DMS114 treated with DMSO at 0.1 percent for 48 hours (cell line): Measurements from ENCODE around the gene BSPRY.
A peak's percentile ranks its signal among the peaks of the same experiment; 100 is the strongest.
"Not testable (repeated sequence)": the region's sequence is repeated elsewhere in the genome, so short reads cannot be mapped to it uniquely, and the experiment has no call there.

Experiments used
- DNase-seq: peaks from one replicate; lab custom pipeline; 2025; ENCODE audit not compliant: unreplicated experiment; lab: John Stamatoyannopoulos, UW

The BSPRY gene

DNA sequence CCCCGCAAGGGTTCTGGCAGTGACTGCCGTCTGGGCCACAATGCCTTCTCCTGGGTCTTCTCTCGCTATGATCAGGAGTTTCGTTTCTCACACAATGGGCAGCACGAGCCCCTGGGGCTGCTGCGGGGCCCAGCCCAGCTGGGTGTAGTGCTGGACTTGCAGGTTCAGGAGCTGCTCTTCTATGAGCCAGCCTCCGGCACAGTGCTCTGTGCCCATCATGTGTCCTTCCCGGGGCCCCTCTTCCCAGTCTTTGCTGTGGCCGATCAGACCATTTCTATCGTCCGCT is 20.5 kb downstream of the BSPRY start:
- DNase-seq, result no peak

DNA sequence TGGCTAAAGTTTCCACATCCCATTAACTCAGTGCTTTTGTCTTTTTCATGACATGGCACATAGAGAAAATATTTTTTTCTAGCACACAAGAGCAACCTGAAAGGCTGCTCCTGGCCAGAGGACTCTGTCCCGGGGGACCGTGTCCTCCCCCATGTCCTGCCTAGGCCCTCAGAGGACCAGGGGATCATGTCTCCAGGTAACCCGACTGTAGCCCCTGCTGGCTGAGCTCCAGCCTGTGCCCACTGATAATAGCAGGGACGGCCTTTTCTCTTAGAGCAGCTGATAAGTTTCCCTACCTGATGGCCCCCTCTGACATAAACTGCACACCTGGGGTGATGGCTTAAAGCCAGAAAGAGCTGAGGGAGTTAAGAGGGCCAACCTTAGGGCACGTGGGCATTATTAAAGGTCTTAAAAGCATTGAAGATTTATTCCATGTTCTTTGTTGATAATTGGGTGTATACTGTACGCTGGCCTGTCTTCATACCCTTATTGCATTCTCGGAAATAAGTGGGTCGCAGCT is 21.5 kb downstream of the BSPRY start:
- DNase-seq, result no peak

GRCh38 chr9:113372059-113372458 is 22.7 kb downstream of the BSPRY start:
- DNase-seq, result no peak

DNA sequence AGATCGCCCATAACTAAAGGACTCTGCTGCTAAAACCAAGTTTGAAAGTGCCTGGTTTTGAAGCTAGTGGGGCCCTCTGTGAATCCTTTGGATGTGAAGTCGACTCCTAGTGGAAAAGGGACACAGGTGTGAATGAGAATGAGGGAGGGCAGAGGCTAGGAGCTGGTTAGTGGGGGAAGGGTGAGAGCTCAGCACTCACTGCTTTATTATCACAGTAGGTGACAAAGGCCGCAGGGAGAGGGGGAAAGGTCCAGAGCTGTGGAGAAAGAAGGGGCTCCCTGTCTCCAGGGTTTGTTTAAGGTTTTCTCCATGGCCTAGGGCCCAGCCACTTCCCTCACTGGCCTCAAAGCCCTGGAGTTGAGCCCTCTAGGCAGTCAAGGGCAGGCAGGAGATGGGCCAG is 23.9 kb downstream of the BSPRY start:
- DNase-seq, result no peak

- DNase-seq, result no peak
These were observed 24.5 kb downstream of the BSPRY start for GRCh38 chr9:113373676-113374392.

GRCh38 chr9:113375057-113376023 is 26.0 kb downstream of the BSPRY start:
- DNase-seq, result no peak

DNA sequence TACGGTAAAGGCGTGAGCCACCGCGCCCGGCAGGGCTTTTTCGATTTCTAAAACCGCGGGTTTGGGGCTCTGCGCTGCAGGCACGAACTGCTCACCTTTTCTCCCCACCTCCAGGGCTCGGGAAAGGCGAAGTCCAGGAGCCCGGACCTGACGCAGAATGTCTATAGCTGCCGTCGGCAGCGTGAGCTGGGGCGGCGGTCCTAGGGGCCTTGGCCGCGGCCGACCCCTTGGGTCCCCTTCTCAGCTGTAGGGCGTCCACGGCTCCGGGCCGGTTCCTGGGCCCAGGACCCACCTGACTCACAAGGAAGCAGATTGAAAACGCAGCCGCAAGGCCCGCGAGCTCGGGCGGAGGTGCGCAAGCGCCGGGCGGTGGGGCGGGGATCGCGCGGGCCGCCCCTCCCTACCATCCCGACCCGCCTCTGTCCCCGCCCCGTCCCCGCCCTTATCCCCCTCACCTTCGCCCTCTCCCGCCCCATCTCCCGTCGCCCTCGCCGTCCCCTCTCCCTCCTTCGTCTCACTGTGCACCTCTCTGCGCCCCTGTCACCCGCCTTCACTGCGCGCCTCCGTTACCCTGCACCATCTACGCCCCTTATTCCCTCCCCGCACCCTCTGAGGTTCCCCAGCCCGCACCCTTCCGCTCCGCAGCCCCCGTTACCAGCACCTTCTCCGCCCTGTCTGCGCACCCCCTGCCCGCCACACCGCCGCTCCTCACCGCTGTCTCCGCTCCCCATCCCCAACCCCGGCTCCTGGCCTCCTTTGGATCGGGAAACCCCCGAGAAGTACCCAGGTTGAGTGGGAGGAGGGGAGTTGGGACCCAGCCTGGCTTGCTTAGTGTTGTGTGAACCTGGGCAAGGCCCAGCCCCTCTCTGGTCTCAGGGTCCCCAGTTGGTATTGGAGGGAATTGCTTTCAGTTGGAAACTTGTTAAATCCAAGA is 27.6 kb downstream of the BSPRY start, which contains the start of gene HDHD3:
HDHD3 (minus strand) TSS at position 353 of the 934 bp plus-strand sequence. CDS start 2,632 bp downstream, outside the sequence.
- DNase-seq, result peak; percentile 45

GRCh38 chr9:113379094-113379828 is 29.9 kb downstream of the BSPRY start:
- not testable (repeated sequence) for DNase-seq

GRCh38 chr9:113379829-113380210 is 30.5 kb downstream of the BSPRY start:
- not testable (repeated sequence) for DNase-seq

- no peak for DNase-seq
These were observed 31.6 kb downstream of the BSPRY start for GRCh38 chr9:113380869-113381378.

DNA sequence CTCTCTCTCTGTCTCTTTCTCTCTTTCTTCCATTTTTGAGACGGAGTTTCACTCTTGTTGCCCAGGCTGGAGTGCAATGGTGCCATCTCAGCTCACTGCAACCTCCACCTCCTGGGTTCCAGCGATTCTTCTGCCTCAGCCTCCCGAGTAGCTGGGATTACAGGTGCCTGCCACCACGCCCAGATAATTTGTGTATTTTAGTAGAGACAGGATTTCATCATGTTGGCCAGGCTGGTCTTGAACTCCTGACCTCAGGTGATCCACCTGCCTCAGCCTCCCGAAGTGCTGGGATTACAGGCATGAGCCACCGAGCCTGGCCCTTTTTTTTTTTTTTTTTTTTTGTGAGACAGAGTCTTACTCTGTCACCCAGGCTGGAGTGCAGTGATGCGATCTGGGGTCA is 32.1 kb downstream of the BSPRY start:
- not testable (repeated sequence) for DNase-seq

- DNase-seq, result no peak
These were observed 32.6 kb downstream of the BSPRY start for GRCh38 chr9:113381909-113382411.

GRCh38 chr9:113386571-113387393 is 37.4 kb downstream of the BSPRY start:
- DNase-seq, result no peak

GRCh38 chr9:113387560-113388230 is 38.4 kb downstream of the BSPRY start:
- no peak for DNase-seq

DNA sequence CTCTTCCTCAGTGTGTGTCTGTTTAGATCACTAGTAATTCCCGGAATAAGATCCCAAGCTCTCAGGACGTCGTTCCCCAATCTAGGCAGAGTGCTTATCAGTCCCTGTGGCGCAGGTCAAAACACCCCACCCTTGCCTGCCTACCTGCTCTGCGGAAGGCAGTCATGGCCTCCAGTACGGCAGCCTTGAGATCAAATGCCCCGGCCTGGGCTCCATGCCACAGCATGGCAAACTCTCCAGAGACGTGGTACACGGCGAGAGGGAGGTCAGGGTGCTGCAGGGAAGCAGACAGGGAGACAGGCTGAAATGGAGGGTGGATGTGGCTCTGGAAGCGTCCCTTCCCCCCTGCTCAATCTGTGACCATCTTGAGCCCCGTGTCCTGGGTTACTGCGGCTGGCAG is 39.5 kb downstream of the BSPRY start:
- no peak for DNase-seq

DNA sequence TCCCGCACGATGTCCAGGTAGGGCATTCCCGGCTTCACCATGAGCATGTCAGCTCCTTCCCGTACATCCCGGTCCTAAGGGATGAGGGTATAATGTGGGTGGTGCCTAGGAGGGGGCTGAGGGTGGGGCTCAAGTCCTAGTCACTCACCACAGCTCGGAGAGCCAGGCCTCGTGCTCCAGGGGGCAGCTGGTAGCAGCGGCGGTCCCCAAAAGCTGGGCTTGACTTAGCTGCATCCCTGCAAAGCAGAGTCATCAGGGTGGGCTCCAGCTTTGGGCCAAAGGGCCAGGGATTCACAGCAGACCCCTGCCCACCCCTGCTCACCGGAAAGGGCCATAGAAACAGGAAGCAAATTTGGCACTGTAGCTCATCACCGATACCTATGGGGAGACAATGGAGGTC is 40.1 kb downstream of the BSPRY start:
- no peak for DNase-seq

GRCh38 chr9:113390192-113390960 is 41.0 kb downstream of the BSPRY start:
- DNase-seq, result no peak

DNA sequence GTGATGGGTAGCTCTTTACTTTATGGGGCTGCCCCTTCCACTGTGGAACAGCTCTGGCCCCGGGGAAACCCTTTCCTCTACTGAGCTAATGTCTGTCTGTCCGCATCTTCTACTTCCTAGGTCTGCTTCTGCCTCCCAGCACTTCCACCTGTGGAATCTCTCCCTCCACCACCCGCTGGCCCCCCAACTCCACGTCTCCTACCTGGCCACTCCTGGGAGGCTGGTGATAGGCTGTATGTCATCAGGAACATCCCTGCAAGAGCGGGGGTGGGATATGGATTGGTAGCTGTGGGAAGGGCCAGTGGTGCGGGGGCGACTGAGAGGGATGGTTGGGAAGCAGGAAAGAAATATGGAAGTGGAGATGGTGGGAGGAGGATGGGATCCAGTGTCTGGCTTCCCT is 42.6 kb downstream of the BSPRY start:
- DNase-seq, result no peak
